WTC11 (cell line): Measurements from ENCODE around the gene SELENOF. TPM values are rescaled to one million over a fixed set of nuclear protein-coding genes. Genes with fewer than 3 reads are reported as not detected.
A peak's percentile ranks its signal among the peaks of the same experiment; 100 is the strongest.

Experiments
- ATAC-seq: fragments of 200-7000 bp; cut with Tn5 transposase; 2 replicates; pipeline ENCODE4 v1.10.0; 2021; ENCODE audit warnings: mild to moderate bottlenecking, moderate library complexity
- CTCF ChIA-PET: fragments of 300-600 bp; sonication (Branson Sonifier 250); formaldehyde crosslinking; loops from one replicate; lab custom pipeline; 2021; ENCODE audit warnings: antibody characterized with exemption; lab: Charles Lee
- POLR2A ChIA-PET: fragments of 350-600 bp; sonication (Branson Sonifier 250); formaldehyde crosslinking; loops from one replicate; lab custom pipeline; 2021; ENCODE audit warnings: antibody characterized with exemption; lab: Charles Lee
- DNase-seq: peaks from one replicate; pipeline ENCODE4 v3.0.0; 2021; ENCODE audit warnings: low spot score
- H3K27ac Mint-ChIP-seq: 2 replicates; pipeline ENCODE4 v1.8.0; 2021; ENCODE audit warnings: mixed read lengths
- H3K27me3 Mint-ChIP-seq: 2 replicates; pipeline ENCODE4 v1.8.0; 2021; ENCODE audit warnings: low read depth, mild to moderate bottlenecking, moderate library complexity, mixed read lengths
- H3K36me3 Mint-ChIP-seq: 2 replicates; pipeline ENCODE4 v1.8.0; 2021; ENCODE audit warnings: mixed read lengths
- H3K4me1 Mint-ChIP-seq: 2 replicates; pipeline ENCODE4 v1.8.0; 2022; ENCODE audit warnings: mixed read lengths
- H3K4me3 Mint-ChIP-seq: 2 replicates; pipeline ENCODE4 v1.8.0; 2021; ENCODE audit warnings: mild to moderate bottlenecking, moderate library complexity, mixed read lengths
- H3K9me3 Mint-ChIP-seq: 2 replicates; pipeline ENCODE4 v1.8.0; 2021; ENCODE audit warnings: mixed read lengths
- CBFB ChIP-seq: sonication (generic); formaldehyde crosslinking; IDR thresholded peaks from 2 replicates; pipeline ENCODE4 v1.8.1; 2022; ENCODE audit warnings: mild to moderate bottlenecking, low read depth, missing genetic modification reagents
- FOXK1 ChIP-seq: sonication (generic); formaldehyde crosslinking; IDR thresholded peaks from 2 replicates; pipeline ENCODE4 v1.8.0; 2022; ENCODE audit warnings: mild to moderate bottlenecking, moderate library complexity, missing genetic modification reagents
- FOXP1 ChIP-seq: sonication (generic); formaldehyde crosslinking; IDR thresholded peaks from 2 replicates; pipeline ENCODE4 v1.8.0; 2022; ENCODE audit warnings: missing genetic modification reagents, mild to moderate bottlenecking, moderate library complexity, borderline replicate concordance
- GABPB1 ChIP-seq: sonication (generic); formaldehyde crosslinking; IDR thresholded peaks from 2 replicates; pipeline ENCODE4 v1.8.1; 2023; ENCODE audit warnings: mild to moderate bottlenecking, missing genetic modification reagents
- MXD4 ChIP-seq: fragments of 250-450 bp; sonication (Bioruptor Pico); IDR thresholded peaks from 2 replicates; pipeline ENCODE4 v1.8.0; 2021; ENCODE audit warnings: mild to moderate bottlenecking, moderate library complexity, borderline replicate concordance
- MYBL2 ChIP-seq: sonication (generic); formaldehyde crosslinking; IDR thresholded peaks from 2 replicates; pipeline ENCODE4 v1.8.1; 2023; ENCODE audit warnings: mild to moderate bottlenecking, moderate library complexity, missing genetic modification reagents
- NR3C1 ChIP-seq: sonication (generic); formaldehyde crosslinking; conservative IDR thresholded peaks from 2 replicates; pipeline ENCODE4 v1.8.1; 2023; ENCODE audit warnings: low read depth, mild to moderate bottlenecking, missing genetic modification reagents
- PRRX2 ChIP-seq: fragments of 250-450 bp; sonication (Bioruptor Pico); IDR thresholded peaks from 2 replicates; pipeline ENCODE4 v1.8.0; 2021; ENCODE audit warnings: mild to moderate bottlenecking
- RORB ChIP-seq: fragments of 250-450 bp; sonication (Bioruptor Pico); IDR thresholded peaks from 2 replicates; pipeline ENCODE4 v1.9.0; 2021; ENCODE audit warnings: mild to moderate bottlenecking
- SMAD4 ChIP-seq: sonication (generic); formaldehyde crosslinking; IDR thresholded peaks from 2 replicates; pipeline ENCODE4 v1.8.0; 2022; ENCODE audit warnings: mild to moderate bottlenecking, missing genetic modification reagents
- SP1 ChIP-seq: sonication (generic); formaldehyde crosslinking; conservative IDR thresholded peaks from 2 replicates; pipeline ENCODE4 v1.8.1; 2022; ENCODE audit warnings: missing genetic modification reagents
- TEAD4 ChIP-seq: sonication (generic); formaldehyde crosslinking; IDR thresholded peaks from 2 replicates; pipeline ENCODE4 v1.8.0; 2022; ENCODE audit warnings: mild to moderate bottlenecking, missing genetic modification reagents
- ZBTB21 ChIP-seq: sonication (generic); formaldehyde crosslinking; IDR thresholded peaks from 2 replicates; pipeline ENCODE4 v1.8.1; 2023; ENCODE audit warnings: mild to moderate bottlenecking, missing genetic modification reagents, borderline replicate concordance
- ZNF138 ChIP-seq: sonication (generic); formaldehyde crosslinking; conservative IDR thresholded peaks from 2 replicates; pipeline ENCODE4 v1.8.1; 2022; ENCODE audit warnings: mild to moderate bottlenecking, moderate library complexity, missing genetic modification reagents
- ZNF317 ChIP-seq: sonication (generic); formaldehyde crosslinking; IDR thresholded peaks from 2 replicates; pipeline ENCODE4 v1.8.1; 2023; ENCODE audit warnings: low read depth, mild to moderate bottlenecking, moderate library complexity, missing genetic modification reagents, borderline replicate concordance
- ZNF396 ChIP-seq: fragments of 250-450 bp; sonication (Bioruptor Pico); IDR thresholded peaks from 2 replicates; pipeline ENCODE4 v1.8.0; 2021; ENCODE audit warnings: mild to moderate bottlenecking, moderate library complexity, borderline replicate concordance
- ZNF423 ChIP-seq: fragments of 250-450 bp; sonication (Bioruptor Pico); IDR thresholded peaks from 2 replicates; pipeline ENCODE4 v2.1.2; 2022; ENCODE audit warnings: mild to moderate bottlenecking, moderate library complexity
- ZNF512 ChIP-seq: sonication (generic); formaldehyde crosslinking; IDR thresholded peaks from 2 replicates; pipeline ENCODE4 v1.8.1; 2022; ENCODE audit warnings: missing genetic modification reagents, borderline replicate concordance
- total RNA-seq: library from RNA; stranded (reverse); gene quantifications from 3 replicates; pipeline ENCODE4 v1.2.3, GENCODE V29; 2021
- TF ChIP-seq, protein P1 (sequence below): fragments of 250-450 bp; sonication (Bioruptor Pico); IDR thresholded peaks from 2 replicates; pipeline ENCODE4 v1.9.0; 2021; ENCODE audit warnings: moderate library complexity, mild to moderate bottlenecking, inconsistent platforms, borderline replicate concordance
- TF ChIP-seq, protein P2 (sequence below): fragments of 250-450 bp; sonication (Bioruptor Pico); IDR thresholded peaks from 2 replicates; pipeline ENCODE4 v2.1.2; 2022; ENCODE audit warnings: mild to moderate bottlenecking, moderate library complexity
- TF ChIP-seq, protein P3 (sequence below): sonication (generic); formaldehyde crosslinking; IDR thresholded peaks from 2 replicates; pipeline ENCODE4 v1.8.0; 2023; ENCODE audit warnings: mild to moderate bottlenecking, missing genetic modification reagents
- TF ChIP-seq, protein P4 (sequence below): sonication (generic); formaldehyde crosslinking; IDR thresholded peaks from 2 replicates; pipeline ENCODE4 v1.8.1; 2023; ENCODE audit warnings: mild to moderate bottlenecking, missing genetic modification reagents, moderate library complexity
- TF ChIP-seq, protein P5 (sequence below): fragments of 200-600 bp; IDR thresholded peaks from 2 replicates; pipeline ENCODE4 v1.8.0; 2022; ENCODE audit warnings: antibody characterized with exemption

SELENOF gene
- total RNA-seq, 1 experiment from 2014 or later = 156 TPM

DNA sequence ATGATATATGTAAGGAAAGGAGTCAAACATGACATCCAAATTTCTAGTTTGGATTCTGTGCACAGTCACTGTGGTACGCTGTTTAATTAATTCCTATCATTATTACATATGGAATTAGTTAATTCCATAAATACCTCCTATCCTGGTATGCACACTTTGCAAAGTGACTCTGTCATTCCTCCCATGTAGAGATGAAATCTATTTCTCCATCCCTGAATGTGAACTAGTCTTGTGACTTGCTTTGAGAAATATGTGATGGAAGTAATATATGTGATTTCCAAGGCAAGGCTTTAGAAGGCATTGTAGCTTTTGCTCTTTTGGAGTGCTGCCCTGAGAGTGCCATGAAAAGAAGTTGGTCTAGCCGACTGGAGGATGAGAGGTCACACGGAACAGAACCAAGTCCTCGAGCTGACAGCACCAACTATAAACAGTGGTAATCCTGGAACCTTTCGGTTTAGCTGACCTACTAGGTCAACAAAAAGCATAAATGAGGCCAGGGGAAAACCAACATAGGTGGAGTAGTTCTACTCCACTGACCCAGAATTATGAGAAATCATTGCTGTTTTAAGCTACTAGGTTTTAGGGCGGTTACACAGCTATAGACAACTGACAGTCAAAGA, 1.5 kb downstream of the SELENOF start:
- no peak for ATAC-seq

GRCh38 chr1:86906419-86906818, 7.5 kb downstream of the SELENOF start:
- Mint-ChIP-seq H3K36me3 (peaks cover 45% of the 10 kb centered on the region), H3K4me1 (peaks cover 7% of the 10 kb centered on the region), H3K9me3 (peaks cover under 1% of the 10 kb centered on the region; the same call in 1 of the 2 replicates), H3K4me3 (no peak overlapping the region), H3K27me3 (no peaks in the 10 kb centered on the region), H3K27ac (no peak overlapping the region)
- ChIA-PET CTCF (no interaction called here), POLR2A (no interaction called here)
- no peak for ATAC-seq
- no peak for DNase-seq
- TF ChIP-seq GABPB1 (CRISPR knock-in tag) (no peak), ZNF396 (CRISPR knock-in tag) (no peak), FOXP1 (CRISPR knock-in tag) (no peak), ZNF317 (CRISPR knock-in tag) (no peak), SP1 (no peak), ZBTB21 (CRISPR knock-in tag) (no peak), ZNF138 (CRISPR knock-in tag) (no peak), FOXK1 (CRISPR knock-in tag) (no peak), TEAD4 (CRISPR knock-in tag) (no peak), MYBL2 (no peak), CBFB (CRISPR knock-in tag) (no peak)
- TF ChIP-seq, protein P1, sequence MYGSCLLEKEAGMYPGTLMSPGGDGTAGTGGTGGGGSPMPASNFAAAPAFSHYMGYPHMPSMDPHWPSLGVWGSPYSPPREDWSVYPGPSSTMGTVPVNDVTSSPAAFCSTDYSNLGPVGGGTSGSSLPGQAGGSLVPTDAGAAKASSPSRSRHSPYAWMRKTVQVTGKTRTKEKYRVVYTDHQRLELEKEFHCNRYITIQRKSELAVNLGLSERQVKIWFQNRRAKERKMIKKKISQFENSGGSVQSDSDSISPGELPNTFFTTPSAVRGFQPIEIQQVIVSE (CRISPR knock-in tag) = no peak
- TF ChIP-seq, protein P2, sequence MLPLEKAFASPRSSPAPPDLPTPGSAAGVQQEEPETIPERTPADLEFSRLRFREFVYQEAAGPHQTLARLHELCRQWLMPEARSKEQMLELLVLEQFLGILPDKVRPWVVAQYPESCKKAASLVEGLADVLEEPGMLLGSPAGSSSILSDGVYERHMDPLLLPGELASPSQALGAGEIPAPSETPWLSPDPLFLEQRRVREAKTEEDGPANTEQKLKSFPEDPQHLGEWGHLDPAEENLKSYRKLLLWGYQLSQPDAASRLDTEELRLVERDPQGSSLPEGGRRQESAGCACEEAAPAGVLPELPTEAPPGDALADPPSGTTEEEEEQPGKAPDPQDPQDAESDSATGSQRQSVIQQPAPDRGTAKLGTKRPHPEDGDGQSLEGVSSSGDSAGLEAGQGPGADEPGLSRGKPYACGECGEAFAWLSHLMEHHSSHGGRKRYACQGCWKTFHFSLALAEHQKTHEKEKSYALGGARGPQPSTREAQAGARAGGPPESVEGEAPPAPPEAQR (CRISPR knock-in tag) = no peak
- TF ChIP-seq, protein P3, sequence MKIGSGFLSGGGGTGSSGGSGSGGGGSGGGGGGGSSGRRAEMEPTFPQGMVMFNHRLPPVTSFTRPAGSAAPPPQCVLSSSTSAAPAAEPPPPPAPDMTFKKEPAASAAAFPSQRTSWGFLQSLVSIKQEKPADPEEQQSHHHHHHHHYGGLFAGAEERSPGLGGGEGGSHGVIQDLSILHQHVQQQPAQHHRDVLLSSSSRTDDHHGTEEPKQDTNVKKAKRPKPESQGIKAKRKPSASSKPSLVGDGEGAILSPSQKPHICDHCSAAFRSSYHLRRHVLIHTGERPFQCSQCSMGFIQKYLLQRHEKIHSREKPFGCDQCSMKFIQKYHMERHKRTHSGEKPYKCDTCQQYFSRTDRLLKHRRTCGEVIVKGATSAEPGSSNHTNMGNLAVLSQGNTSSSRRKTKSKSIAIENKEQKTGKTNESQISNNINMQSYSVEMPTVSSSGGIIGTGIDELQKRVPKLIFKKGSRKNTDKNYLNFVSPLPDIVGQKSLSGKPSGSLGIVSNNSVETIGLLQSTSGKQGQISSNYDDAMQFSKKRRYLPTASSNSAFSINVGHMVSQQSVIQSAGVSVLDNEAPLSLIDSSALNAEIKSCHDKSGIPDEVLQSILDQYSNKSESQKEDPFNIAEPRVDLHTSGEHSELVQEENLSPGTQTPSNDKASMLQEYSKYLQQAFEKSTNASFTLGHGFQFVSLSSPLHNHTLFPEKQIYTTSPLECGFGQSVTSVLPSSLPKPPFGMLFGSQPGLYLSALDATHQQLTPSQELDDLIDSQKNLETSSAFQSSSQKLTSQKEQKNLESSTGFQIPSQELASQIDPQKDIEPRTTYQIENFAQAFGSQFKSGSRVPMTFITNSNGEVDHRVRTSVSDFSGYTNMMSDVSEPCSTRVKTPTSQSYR (CRISPR knock-in tag) = no peak

More for the DNA sequence above, 1.5 kb downstream of the SELENOF start:
- TF ChIP-seq MXD4 = no peak
- no peak for TF ChIP-seq SP1
- TF ChIP-seq ZNF512 (CRISPR knock-in tag) = no peak
- no peak for TF ChIP-seq SMAD4 (CRISPR knock-in tag)
- no peak for TF ChIP-seq PRRX2 (CRISPR knock-in tag)
- no peak for TF ChIP-seq NR3C1
- TF ChIP-seq ZNF423 (CRISPR knock-in tag) = no peak
- TF ChIP-seq ZNF396 (CRISPR knock-in tag) = no peak
- TF ChIP-seq, protein P4, sequence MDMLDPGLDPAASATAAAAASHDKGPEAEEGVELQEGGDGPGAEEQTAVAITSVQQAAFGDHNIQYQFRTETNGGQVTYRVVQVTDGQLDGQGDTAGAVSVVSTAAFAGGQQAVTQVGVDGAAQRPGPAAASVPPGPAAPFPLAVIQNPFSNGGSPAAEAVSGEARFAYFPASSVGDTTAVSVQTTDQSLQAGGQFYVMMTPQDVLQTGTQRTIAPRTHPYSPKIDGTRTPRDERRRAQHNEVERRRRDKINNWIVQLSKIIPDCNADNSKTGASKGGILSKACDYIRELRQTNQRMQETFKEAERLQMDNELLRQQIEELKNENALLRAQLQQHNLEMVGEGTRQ (CRISPR knock-in tag) = no peak
- no peak for TF ChIP-seq ZBTB21 (CRISPR knock-in tag)
- no peak for TF ChIP-seq RORB (CRISPR knock-in tag)
- TF ChIP-seq, protein P5, sequence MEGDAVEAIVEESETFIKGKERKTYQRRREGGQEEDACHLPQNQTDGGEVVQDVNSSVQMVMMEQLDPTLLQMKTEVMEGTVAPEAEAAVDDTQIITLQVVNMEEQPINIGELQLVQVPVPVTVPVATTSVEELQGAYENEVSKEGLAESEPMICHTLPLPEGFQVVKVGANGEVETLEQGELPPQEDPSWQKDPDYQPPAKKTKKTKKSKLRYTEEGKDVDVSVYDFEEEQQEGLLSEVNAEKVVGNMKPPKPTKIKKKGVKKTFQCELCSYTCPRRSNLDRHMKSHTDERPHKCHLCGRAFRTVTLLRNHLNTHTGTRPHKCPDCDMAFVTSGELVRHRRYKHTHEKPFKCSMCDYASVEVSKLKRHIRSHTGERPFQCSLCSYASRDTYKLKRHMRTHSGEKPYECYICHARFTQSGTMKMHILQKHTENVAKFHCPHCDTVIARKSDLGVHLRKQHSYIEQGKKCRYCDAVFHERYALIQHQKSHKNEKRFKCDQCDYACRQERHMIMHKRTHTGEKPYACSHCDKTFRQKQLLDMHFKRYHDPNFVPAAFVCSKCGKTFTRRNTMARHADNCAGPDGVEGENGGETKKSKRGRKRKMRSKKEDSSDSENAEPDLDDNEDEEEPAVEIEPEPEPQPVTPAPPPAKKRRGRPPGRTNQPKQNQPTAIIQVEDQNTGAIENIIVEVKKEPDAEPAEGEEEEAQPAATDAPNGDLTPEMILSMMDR = no peak
- Mint-ChIP-seq H3K4me1 (peaks cover 27% of the 10 kb centered on the region), H3K36me3 (peaks cover 30% of the 10 kb centered on the region), H3K4me3 (no peak overlapping the region), H3K27ac (peak overlapping the region; percentile 67), H3K9me3 (no peaks in the 10 kb centered on the region), H3K27me3 (no peaks in the 10 kb centered on the region)
- CTCF ChIA-PET = interaction anchor here (1.2 to 2.1 kb wide), 3 partner anchors 52 to 208 kb away, joined by 3 to 9 read pairs (median 4); partner anchors contain the start of gene SH3GLB1
- POLR2A ChIA-PET = no interaction called here
- no peak for DNase-seq
